Spleen (tissue), 11 donors: ENCODE data around the gene DUS1L. TPM values are rescaled to one million over a fixed set of nuclear protein-coding genes. Genes with fewer than 3 reads are reported as not detected.

Experiments
- DNase-seq: peaks from one replicate; pipeline ENCODE4 v3.0.0-alpha.2; 2020
- H3K27ac ChIP-seq, 8 donors: fragments of 200-600 bp; sonication (generic) in 7 of 8; 1 replicate in 4 of 8; 2 replicates in 4 of 8; pipeline versions ENCODE4 v1.5.0 to v1.8.0; 2016 to 2021; ENCODE audit warnings: inconsistent platforms in 4 of 8, mild to moderate bottlenecking in 4 of 8, moderate library complexity in 1 of 8
- H3K27me3 ChIP-seq, 7 donors: fragments of 200-600 bp; sonication (generic) in 6 of 7; replicated peaks in 1 of 7; 1 replicate in 4 of 7; 2 replicates in 3 of 7; pipeline versions ENCODE4 v1.5.0 to v1.8.0; 2016 to 2021; ENCODE audit warnings: inconsistent platforms in 3 of 7, mild to moderate bottlenecking in 1 of 7
- H3K36me3 ChIP-seq, 6 donors: fragments of 200-600 bp; sonication (generic) in 5 of 6; 1 replicate in 4 of 6; 2 replicates in 2 of 6; pipeline versions ENCODE4 v1.5.0 to v1.8.0; 2016 to 2021; ENCODE audit warnings: inconsistent platforms in 2 of 6
- H3K4me1 ChIP-seq, 6 donors: fragments of 200-600 bp; sonication (generic) in 5 of 6; 1 replicate in 3 of 6; 2 replicates in 3 of 6; pipeline versions ENCODE4 v1.5.0 to v1.8.0; 2016 to 2021; ENCODE audit warnings: inconsistent platforms in 3 of 6
- H3K4me3 ChIP-seq, 8 donors: fragments of 200-600 bp; sonication (generic) in 7 of 8; 1 replicate in 4 of 8; 2 replicates in 4 of 8; pipeline versions ENCODE4 v1.5.0 to v1.8.0; 2016 to 2021; ENCODE audit warnings: inconsistent platforms in 4 of 8, mild to moderate bottlenecking in 4 of 8, moderate library complexity in 2 of 8
- H3K9me3 ChIP-seq, 8 donors: fragments of 200-600 bp; sonication (generic) in 7 of 8; 1 replicate in 4 of 8; 2 replicates in 4 of 8; pipeline versions ENCODE4 v1.5.0 to v1.8.0; 2016 to 2021; ENCODE audit warnings: inconsistent platforms in 4 of 8
- POLR2A ChIP-seq, 3 donors: fragments of 450-650 bp; IDR thresholded peaks; one replicate each; pipeline ENCODE4 v1.5.1; 2017; ENCODE audit warnings: antibody characterized with exemption in 3 of 3, mild to moderate bottlenecking in 1 of 3
- POLR2AphosphoS5 ChIP-seq, 3 donors: sonication (generic); formaldehyde crosslinking; IDR thresholded peaks; one replicate each; pipeline ENCODE4 v1.5.1; 2017; ENCODE audit warnings: antibody characterized with exemption in 3 of 3
- WGBS, 5 donors: extraction: QIAGEN DNeasy Blood & Tissue Kit in 3 of 5; methylation state at CpG; one replicate each; pipeline versions ENCODE4 v1.1.5 to v1.1.7; 2013 to 2018; 5-methylcytosine and 5-hydroxymethylcytosine counted together
- intact Hi-C: fragments of 100-400 bp; cut with DNase I; formaldehyde crosslinking; loops from one replicate; pipeline ENCODE4 v1.15.0; 2023; ENCODE audit warnings: low total_unique reads
- polyA plus RNA-seq, 3 donors: library from polyadenylated mRNA; stranded (reverse); fragments of 200-250 nt; gene quantifications; one replicate each; pipeline ENCODE4 v1.2.1, GENCODE V29; 2013
- total RNA-seq, 7 donors: library from RNA; depleted of rRNA in 3 of 7; stranded (reverse); fragments of >200 nt in 3 of 7; fragmentation: NEBNext Ultra II Directional in 4 of 7; extraction: Animal tissue kit (Norgen Biotek cat#: 25700) in 4 of 7; gene quantifications; one replicate each; pipeline versions ENCODE4 v1.1.0 to v1.2.1, GENCODE V29; 2016 to 2021
- TF ChIP-seq, protein P1 (sequence below), 11 experiments: fragments of 200-600 bp in 7 of 11; fragments of 450-650 bp in 4 of 11; sonication (generic) in 4 of 11; IDR thresholded peaks in 8 of 11; conservative IDR thresholded peaks in 3 of 11; 1 replicate in 7 of 11; 2 replicates in 4 of 11; pipeline versions ENCODE4 v1.4.0 to v1.8.0; 2016 to 2021; ENCODE audit warnings: antibody characterized with exemption in 11 of 11, inconsistent platforms in 4 of 11, mild to moderate bottlenecking in 1 of 11
- donor health status: healthy with polysubstance abuse.
- donor health status: DM: no; HTN: no; CAD: no; lungs with moderate emphysema.
- donor health status: DM: no; HTN: no; CAD: no.
- donor health status: Bipolar disorder and iron deficiency.
- donor health status: healthy.
- donor health status: DM: no; HTN: no; CAD: no.
- donor health status: DM: yes; HTN: yes; CAD: no.

DUS1L gene
- total and polyA plus RNA-seq, 10 donors, result 76.4 to 174 (median 103) TPM

DNA sequence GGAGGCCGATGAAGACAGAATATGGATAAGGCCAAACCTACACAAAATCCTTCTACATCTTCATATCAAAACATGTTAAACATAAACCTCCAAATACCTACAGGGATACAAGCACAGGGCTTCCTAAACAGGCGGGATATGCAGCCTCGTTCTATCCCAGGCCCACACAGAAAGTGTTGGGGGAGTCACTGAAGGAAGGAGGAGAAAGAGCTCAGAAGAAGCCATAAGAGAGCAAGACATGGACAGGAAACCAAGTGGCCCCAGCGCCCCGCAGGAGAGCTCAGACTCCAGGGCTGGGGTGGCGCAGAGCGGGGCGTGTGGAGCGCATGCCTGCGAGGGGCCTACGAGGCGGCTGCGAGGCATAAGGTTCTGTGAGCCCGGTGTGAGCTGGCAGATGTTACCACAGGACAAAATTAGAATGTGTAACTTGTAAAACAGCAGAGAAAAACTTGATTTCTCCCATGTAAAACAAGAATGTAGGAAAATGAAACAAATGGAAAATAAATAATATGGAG lies 43.4 kb upstream of the DUS1L start:
- TF ChIP-seq POLR2AphosphoS5 (IDR thresholded peaks at IDR 0.05) (no peak), POLR2A (IDR thresholded peaks at IDR 0.05) (no peak)
- TF ChIP-seq, protein P1, sequence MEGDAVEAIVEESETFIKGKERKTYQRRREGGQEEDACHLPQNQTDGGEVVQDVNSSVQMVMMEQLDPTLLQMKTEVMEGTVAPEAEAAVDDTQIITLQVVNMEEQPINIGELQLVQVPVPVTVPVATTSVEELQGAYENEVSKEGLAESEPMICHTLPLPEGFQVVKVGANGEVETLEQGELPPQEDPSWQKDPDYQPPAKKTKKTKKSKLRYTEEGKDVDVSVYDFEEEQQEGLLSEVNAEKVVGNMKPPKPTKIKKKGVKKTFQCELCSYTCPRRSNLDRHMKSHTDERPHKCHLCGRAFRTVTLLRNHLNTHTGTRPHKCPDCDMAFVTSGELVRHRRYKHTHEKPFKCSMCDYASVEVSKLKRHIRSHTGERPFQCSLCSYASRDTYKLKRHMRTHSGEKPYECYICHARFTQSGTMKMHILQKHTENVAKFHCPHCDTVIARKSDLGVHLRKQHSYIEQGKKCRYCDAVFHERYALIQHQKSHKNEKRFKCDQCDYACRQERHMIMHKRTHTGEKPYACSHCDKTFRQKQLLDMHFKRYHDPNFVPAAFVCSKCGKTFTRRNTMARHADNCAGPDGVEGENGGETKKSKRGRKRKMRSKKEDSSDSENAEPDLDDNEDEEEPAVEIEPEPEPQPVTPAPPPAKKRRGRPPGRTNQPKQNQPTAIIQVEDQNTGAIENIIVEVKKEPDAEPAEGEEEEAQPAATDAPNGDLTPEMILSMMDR (IDR thresholded peaks at IDR 0.05 in 8 of 11, conservative IDR thresholded peaks at IDR 0.05 in 3 of 11), result no peak
- peaks cover 0 to 23% (median 0%) of the 10 kb centered on the region in 6 donors for H3K36me3 ChIP-seq
- DNase-seq, result no peak
- H3K9me3 ChIP-seq, result no peaks in the 10 kb centered on the region
- H3K27ac ChIP-seq, result no peak overlapping the region
- no peaks in the 10 kb centered on the region for H3K27me3 ChIP-seq
- no peak overlapping the region for H3K4me3 ChIP-seq
- peaks cover 15 to 39% (median 29%) of the 10 kb centered on the region in 6 donors for H3K4me1 ChIP-seq
- WGBS, 5 donors, result 88 to 90% (median 90%) methylated on average over 14 of the region's 14 CpGs
- intact Hi-C loops, result loop anchor here (10.0 kb wide), 1 partner anchor 64 kb away; no protein-coding TSS in a partner anchor

- Histone ChIP-seq H3K36me3 (peaks cover 0 to 18% (median 0%) of the 10 kb centered on the region in 6 donors), H3K27me3 (no peaks in the 10 kb centered on the region), H3K9me3 (no peaks in the 10 kb centered on the region), H3K4me1 (peaks cover 15 to 44% (median 29%) of the 10 kb centered on the region in 6 donors), H3K27ac (no peak overlapping the region), H3K4me3 (no peak overlapping the region)
- DNase-seq, result no peak
- WGBS, 5 donors, result 82 to 89% (median 87%) methylated on average over 19 of the region's 19 CpGs
- TF ChIP-seq POLR2AphosphoS5 (IDR thresholded peaks at IDR 0.05) (no peak), POLR2A (IDR thresholded peaks at IDR 0.05) (no peak)
- TF ChIP-seq, protein P1 (IDR thresholded peaks at IDR 0.05 in 8 of 11, conservative IDR thresholded peaks at IDR 0.05 in 3 of 11), result no peak
- intact Hi-C loops, result loop anchor here (10.0 kb wide), 1 partner anchor 64 kb away; no protein-coding TSS in a partner anchor
Observed at GRCh38 chr17:82108496-82108945, 42.9 kb upstream of the DUS1L start.

- no peak for DNase-seq
- TF ChIP-seq, protein P1 (IDR thresholded peaks at IDR 0.05 in 8 of 11, conservative IDR thresholded peaks at IDR 0.05 in 3 of 11), result no peak
- peak in 1 of 3 donors; percentile 9 for TF ChIP-seq POLR2AphosphoS5 (IDR thresholded peaks at IDR 0.05)
- Histone ChIP-seq H3K4me1 (peaks cover 15 to 44% (median 29%) of the 10 kb centered on the region in 6 donors), H3K27me3 (no peaks in the 10 kb centered on the region), H3K9me3 (no peaks in the 10 kb centered on the region), H3K4me3 (no peak overlapping the region), H3K27ac (no peak overlapping the region), H3K36me3 (peaks cover 0 to 14% (median 0%) of the 10 kb centered on the region in 6 donors)
- intact Hi-C loops, result loop anchor here (10.0 kb wide), 1 partner anchor 63 kb away; no protein-coding TSS in a partner anchor
- WGBS, 5 donors, result 87 to 92% (median 90%) methylated on average over 14 of the region's 14 CpGs
Observed at GRCh38 chr17:82108038-82108437, 42.4 kb upstream of the DUS1L start.

- Histone ChIP-seq H3K27me3 (no peaks in the 10 kb centered on the region), H3K36me3 (peaks cover 0 to 9% (median 0%) of the 10 kb centered on the region in 6 donors), H3K4me1 (peaks cover 15 to 44% (median 29%) of the 10 kb centered on the region in 6 donors), H3K9me3 (no peaks in the 10 kb centered on the region), H3K27ac (peak overlapping the region in 4 of 8 donors; percentile 81 to 90 (median 88)), H3K4me3 (peak overlapping the region in 1 of 8 donors; percentile 40)
- intact Hi-C loops, result loop anchor here (10.0 kb wide), 1 partner anchor 63 kb away; no protein-coding TSS in a partner anchor
- WGBS, 5 donors, result 84 to 90% (median 88%) methylated on average over 17 to 24 of the region's 24 CpGs
- peak; percentile 74 for DNase-seq
- TF ChIP-seq POLR2A (IDR thresholded peaks at IDR 0.05), result no peak
- TF ChIP-seq, protein P1 (IDR thresholded peaks at IDR 0.05 in 8 of 11, conservative IDR thresholded peaks at IDR 0.05 in 3 of 11), result peak in 3 of 11 experiments; percentile 16 to 46 (median 25)
Observed at GRCh38 chr17:82107341-82107860, 41.8 kb upstream of the DUS1L start.
